KMS-11 (cell line): ENCODE results near the gene IKZF4.

Experiments
- H2AFZ ChIP-seq: fragments of 200-600 bp; sonication (generic); 2 replicates; pipeline ENCODE4 v1.6.1; 2016; ENCODE audit warnings: antibody characterized with exemption, mixed run types, low read depth
- H3K27ac ChIP-seq: fragments of 200-600 bp; sonication (generic); 2 replicates; pipeline ENCODE4 v1.6.1; 2016; ENCODE audit warnings: mild to moderate bottlenecking, mixed run types
- H3K27me3 ChIP-seq: fragments of 200-600 bp; sonication (generic); 2 replicates; pipeline ENCODE4 v1.6.1; 2017; ENCODE audit warnings: mild to moderate bottlenecking, low read depth, mixed run types, moderate library complexity; ENCODE audit not compliant: insufficient read depth
- H3K36me3 ChIP-seq: fragments of 200-600 bp; sonication (generic); 2 replicates; pipeline ENCODE4 v1.6.1; 2017; ENCODE audit warnings: mild to moderate bottlenecking, mixed run types; ENCODE audit not compliant: insufficient read depth
- H3K4me1 ChIP-seq: fragments of 200-600 bp; sonication (generic); 2 replicates; pipeline ENCODE4 v1.6.1; 2016; ENCODE audit warnings: mild to moderate bottlenecking, low read depth, mixed run types; ENCODE audit not compliant: poor library complexity, severe bottlenecking
- H3K4me2 ChIP-seq: fragments of 200-600 bp; sonication (generic); 2 replicates; pipeline ENCODE4 v1.7.0; 2016; ENCODE audit warnings: mild to moderate bottlenecking, mixed run types
- H3K4me3 ChIP-seq: fragments of 200-600 bp; sonication (generic); IDR thresholded peaks from 2 replicates; pipeline ENCODE4 v1.6.1; 2017; ENCODE audit warnings: low read depth, low read length, mixed read lengths; ENCODE audit not compliant: insufficient read depth
- H3K79me2 ChIP-seq: fragments of 200-600 bp; sonication (generic); 2 replicates; pipeline ENCODE4 v1.6.1; 2016; ENCODE audit warnings: low read depth, mixed run types; ENCODE audit not compliant: insufficient read depth
- H3K9ac ChIP-seq: fragments of 200-600 bp; sonication (generic); 2 replicates; pipeline ENCODE4 v1.6.1; 2016; ENCODE audit warnings: mild to moderate bottlenecking, mixed run types
- H4K20me1 ChIP-seq: fragments of 200-600 bp; sonication (generic); 2 replicates; pipeline ENCODE4 v1.6.1; 2016; ENCODE audit warnings: mild to moderate bottlenecking, mixed run types; ENCODE audit not compliant: insufficient read depth
- CTCF ChIP-seq: fragments of 200-600 bp; sonication (generic); conservative IDR thresholded peaks from 2 replicates; pipeline ENCODE4 v1.6.1; 2017; ENCODE audit warnings: low read depth, mild to moderate bottlenecking, antibody characterized with exemption, low read length, moderate library complexity, mixed read lengths

IKZF4 gene

DNA sequence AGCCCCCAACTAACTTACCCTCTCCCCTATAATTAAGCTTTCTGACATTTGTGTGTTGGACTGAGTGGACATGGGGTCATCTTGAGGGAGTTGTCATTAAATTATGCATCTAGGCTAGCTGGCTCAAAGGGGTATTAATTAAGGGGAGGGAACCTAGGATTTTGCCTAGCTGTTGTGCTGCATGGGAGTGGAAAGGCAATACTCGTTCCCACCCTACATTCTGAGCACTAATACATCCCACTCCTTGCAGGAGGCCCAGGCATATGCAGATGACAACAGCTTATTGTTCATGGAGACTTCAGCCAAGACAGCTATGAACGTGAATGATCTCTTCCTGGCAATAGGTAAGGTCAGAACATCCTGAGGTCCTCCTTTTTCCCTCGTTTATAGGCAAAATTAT is 29.7 kb upstream of the IKZF4 start:
- Histone ChIP-seq H3K9ac (no peak overlapping the region), H3K36me3 (peaks cover 12% of the 10 kb centered on the region; the same call in 1 of the 2 replicates)
- TF ChIP-seq CTCF = no peak

DNA sequence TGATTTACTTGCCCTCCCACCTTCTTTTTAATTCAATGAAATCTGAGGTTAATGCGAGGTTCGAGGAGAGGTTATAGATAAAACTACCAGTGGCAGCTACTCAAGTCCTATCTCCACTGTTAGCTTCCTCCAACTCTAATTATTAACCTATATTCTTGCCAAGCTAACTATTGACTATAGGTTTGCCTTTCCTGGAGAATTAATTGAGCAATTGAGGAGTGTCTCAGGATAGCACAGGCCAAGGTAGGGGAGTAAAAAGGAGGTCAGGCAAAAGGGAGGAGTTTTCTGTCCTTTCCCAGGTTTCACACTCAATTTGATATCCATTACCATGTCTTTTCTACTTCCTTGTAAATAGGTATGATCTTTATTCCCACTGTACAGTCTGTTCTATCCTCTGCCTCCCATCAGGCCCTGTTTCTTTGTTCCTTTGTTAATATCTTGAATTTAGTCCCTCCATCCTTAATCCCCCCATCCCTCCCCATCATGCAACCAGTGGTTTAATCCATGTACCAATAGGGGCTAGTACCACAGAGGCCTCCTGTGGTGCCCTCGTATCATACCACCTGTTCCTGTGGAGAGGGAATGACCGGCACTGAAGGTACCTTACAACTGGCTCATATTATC is 27.5 kb upstream of the IKZF4 start:
- H3K4me3 ChIP-seq = no peak overlapping the region
- H3K9ac ChIP-seq = no peak overlapping the region
- peaks cover 12% of the 10 kb centered on the region; the same call in 1 of the 2 replicates for H3K36me3 ChIP-seq
- H4K20me1 ChIP-seq = no peaks in the 10 kb centered on the region
- H3K27me3 ChIP-seq = no peaks in the 10 kb centered on the region
- no peak overlapping the region for H2AFZ ChIP-seq
- no peak overlapping the region for H3K27ac ChIP-seq
- no peak overlapping the region for H3K4me2 ChIP-seq
- H3K4me1 ChIP-seq = peaks cover 8% of the 10 kb centered on the region
- H3K79me2 ChIP-seq = no peaks in the 10 kb centered on the region
- TF ChIP-seq CTCF = no peak

More for the DNA sequence above, 29.7 kb upstream of the IKZF4 start:
- no peak overlapping the region for H3K27ac ChIP-seq
- H3K79me2 ChIP-seq = no peaks in the 10 kb centered on the region
- no peak overlapping the region for H3K4me2 ChIP-seq
- H4K20me1 ChIP-seq = no peaks in the 10 kb centered on the region
- no peaks in the 10 kb centered on the region for H3K27me3 ChIP-seq
- H3K4me3 ChIP-seq = no peak overlapping the region
- no peak overlapping the region for H2AFZ ChIP-seq
- H3K4me1 ChIP-seq = peaks cover 5% of the 10 kb centered on the region

DNA sequence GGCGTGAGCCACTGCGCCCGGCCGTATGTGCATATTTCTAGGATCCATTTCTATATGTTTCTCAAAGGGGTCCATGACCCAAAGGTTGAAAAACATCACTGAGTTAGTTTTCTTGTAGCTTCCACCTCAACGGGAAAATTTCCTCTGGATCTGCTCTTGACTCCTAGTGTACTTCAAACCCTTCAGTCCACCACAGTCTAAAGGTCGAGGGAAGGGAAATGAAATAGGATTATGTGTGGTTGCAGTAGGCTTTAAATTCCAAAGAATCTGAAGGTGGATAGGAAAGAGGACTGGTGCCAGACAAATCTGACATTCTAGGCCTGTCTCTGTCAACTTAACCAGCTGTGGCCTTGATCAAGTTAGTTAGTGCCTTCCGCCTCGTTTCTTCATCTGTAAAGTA is 25.5 kb upstream of the IKZF4 start:
- no peak overlapping the region for H3K4me2 ChIP-seq
- no peaks in the 10 kb centered on the region for H4K20me1 ChIP-seq
- H3K4me1 ChIP-seq = peaks cover 8% of the 10 kb centered on the region
- peaks cover 7% of the 10 kb centered on the region; the same call in 1 of the 2 replicates for H3K36me3 ChIP-seq
- H3K4me3 ChIP-seq = no peak overlapping the region
- H3K9ac ChIP-seq = no peak overlapping the region
- no peaks in the 10 kb centered on the region for H3K79me2 ChIP-seq
- no peaks in the 10 kb centered on the region for H3K27me3 ChIP-seq
- H3K27ac ChIP-seq = no peak overlapping the region
- no peak overlapping the region for H2AFZ ChIP-seq
- TF ChIP-seq CTCF = no peak

- peak overlapping the region; percentile 61 for H3K4me3 ChIP-seq
- peak; percentile 100 for TF ChIP-seq CTCF
Measured at GRCh38 chr12:55996201-55996714, 24.6 kb upstream of the IKZF4 start.

More at GRCh38 chr12:55996201-55996714, 24.6 kb upstream of the IKZF4 start:
- H3K27me3 ChIP-seq = no peaks in the 10 kb centered on the region
- H3K4me1 ChIP-seq = peaks cover 8% of the 10 kb centered on the region
- H3K4me2 ChIP-seq = peak overlapping the region; percentile 77
- H3K27ac ChIP-seq = peak overlapping the region; percentile 0; the same call in 1 of the 2 replicates
- peak overlapping the region; percentile 65 for H2AFZ ChIP-seq
- H4K20me1 ChIP-seq = no peaks in the 10 kb centered on the region
- peak overlapping the region; percentile 8; the same call in 1 of the 2 replicates for H3K9ac ChIP-seq
- peaks cover 7% of the 10 kb centered on the region; the same call in 1 of the 2 replicates for H3K36me3 ChIP-seq
- no peaks in the 10 kb centered on the region for H3K79me2 ChIP-seq
